ENCODE measurements around the gene CELF4. TPM values are rescaled to one million over a fixed set of nuclear protein-coding genes. Genes with fewer than 3 reads are reported as not detected.

The CELF4 gene
- total RNA-seq, 1 experiment from 2014 or later, result 0.15 TPM

DNA sequence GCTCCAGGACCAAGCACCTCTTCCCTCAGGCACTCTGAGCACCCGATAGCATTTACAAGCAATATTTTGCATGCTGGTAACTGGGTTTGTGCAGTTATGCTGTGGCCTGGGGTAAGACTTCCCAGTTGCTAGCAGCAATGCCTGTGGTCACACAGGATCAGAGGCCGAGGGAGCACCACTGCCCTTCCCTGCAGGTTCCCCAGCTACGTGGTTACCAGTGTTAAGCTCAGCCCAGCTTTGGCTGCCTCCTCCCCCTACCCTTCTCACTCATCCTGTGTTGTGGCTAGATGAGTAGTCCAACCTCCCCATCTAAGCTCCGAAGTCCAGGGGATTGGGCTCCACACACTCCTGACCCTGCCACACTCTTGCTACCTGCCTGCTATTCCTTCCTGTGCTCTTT, 141.1 kb downstream of the CELF4 start:
- no peak for DNase-seq (ENCODE audit: extremely low read depth, low read depth)

DNA sequence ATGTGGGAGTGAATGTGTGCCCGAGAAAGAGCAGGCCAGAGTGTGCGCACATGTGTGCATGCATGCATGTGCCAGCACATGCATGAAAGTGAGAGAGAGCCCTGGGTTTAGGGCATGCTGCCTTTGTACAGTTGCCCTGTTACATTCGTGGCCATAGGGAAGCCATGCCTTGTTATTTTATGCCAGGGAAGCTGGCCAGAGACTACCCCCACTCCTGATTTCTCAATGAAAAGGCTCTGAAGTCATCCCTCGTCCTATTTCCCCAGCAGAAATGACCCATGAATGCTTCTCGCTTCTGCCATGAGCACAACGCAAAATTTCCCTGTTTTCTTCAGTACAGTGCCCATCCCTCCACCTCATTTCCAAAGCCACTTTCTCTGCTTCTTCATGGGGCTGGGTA, 143.0 kb downstream of the CELF4 start:
- no peak for DNase-seq (ENCODE audit: extremely low read depth, low read depth)

DNA sequence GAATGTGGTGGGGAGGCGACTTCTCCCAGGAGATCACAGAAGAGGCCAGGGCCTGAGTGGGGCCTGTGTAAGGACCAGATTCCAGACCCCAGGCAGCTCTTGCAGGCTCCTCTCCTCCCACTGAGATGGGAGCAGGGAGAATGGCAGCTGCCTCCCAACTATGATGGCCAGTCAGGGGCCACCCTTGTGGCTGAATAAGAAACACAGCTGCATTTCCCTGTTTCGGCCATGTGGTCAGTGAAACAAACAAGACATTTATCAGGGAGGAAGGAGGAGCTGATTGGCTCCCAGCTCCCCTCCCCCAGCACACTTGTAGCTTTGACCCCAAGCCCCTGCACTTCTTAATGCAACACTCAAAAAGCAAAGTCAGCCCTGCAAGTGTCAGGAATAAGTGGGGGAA, 143.5 kb downstream of the CELF4 start:
- no peak for DNase-seq (ENCODE audit: extremely low read depth, low read depth)

DNA sequence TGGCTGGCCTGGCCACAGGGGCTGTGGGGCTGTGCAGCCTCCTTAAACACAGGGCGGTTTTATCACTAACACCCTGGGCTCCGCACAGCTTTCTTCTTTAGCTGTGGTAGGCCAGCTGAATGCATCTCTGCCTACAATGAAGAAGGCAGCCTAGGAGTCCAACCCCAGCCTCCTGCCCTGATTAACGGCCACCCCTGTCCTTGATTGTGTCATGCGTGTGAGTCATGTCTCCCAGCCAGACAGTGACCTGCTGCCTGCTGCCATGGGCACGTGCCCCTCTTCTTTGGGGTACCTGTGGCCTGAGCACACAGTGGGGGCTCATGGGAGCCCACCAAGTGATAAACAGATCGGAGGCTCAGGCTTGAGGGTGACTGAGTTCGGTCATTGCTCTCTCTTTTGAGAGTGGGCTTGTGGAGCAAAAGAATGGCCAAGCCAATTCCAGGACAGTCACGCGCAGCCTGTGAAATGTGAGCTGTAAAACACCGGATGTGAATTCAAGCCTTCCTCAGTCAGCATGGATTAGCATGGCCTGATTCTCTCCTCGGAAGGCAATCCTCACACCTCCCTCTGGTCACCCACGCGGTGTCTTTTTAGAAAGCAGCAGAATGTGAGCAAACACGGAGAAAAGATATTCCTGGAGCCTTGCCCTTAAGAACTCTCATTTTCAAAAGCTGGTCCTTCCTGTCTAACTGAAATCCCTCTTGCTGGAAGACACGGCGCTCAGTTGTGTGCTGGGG, 144.1 kb downstream of the CELF4 start:
- DNase-seq (ENCODE audit: extremely low read depth, low read depth), result no peak

DNA sequence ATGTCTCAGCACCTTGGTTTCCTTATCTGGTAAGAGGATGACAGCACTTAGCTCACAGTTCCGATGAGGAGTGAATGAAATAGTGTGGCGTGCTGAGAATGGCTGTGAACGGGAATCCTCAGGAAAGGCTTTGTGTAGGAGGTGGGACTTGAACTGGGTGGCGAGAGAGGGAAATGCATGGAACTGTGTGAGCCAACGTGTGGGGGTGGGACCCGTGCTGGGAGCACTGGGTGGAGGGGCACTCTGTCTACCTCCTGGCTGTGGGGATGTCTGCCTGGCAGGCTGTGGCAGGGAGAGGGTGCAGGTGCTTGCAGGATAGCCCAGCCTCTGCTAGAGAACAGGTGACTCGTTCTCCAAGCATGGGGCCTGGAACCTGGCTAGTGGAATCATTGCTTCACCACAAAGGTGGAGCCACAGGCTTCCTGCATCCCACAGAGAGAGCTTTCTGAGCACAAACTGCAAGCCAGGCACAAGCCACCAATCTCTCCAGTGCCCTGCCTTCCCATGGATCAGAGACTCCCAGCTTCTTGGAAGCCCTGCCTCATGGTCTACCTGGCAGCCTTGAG, 145.2 kb downstream of the CELF4 start:
- no peak for DNase-seq (ENCODE audit: extremely low read depth, low read depth)

DNA sequence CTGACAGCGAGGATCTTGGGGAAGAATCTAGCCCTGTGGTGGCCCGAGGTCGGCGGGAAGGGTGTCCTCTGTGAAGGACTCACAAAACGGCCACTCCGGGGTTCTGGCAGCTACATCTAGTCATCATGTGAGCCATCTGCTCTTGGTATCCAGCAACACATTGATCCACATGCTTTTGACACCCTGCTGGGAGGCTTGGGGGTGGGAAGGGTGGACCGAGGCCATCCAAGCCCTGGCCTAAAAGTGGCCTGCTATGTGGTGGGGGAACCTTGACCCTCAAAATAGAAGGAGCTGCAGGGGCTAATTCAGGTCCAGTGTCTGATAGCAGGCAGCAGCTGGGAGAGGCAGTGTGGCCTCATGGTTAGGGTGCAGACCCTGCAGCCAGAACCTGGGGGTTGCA, 145.7 kb downstream of the CELF4 start:
- DNase-seq (ENCODE audit: extremely low read depth, low read depth), result no peak

DNA sequence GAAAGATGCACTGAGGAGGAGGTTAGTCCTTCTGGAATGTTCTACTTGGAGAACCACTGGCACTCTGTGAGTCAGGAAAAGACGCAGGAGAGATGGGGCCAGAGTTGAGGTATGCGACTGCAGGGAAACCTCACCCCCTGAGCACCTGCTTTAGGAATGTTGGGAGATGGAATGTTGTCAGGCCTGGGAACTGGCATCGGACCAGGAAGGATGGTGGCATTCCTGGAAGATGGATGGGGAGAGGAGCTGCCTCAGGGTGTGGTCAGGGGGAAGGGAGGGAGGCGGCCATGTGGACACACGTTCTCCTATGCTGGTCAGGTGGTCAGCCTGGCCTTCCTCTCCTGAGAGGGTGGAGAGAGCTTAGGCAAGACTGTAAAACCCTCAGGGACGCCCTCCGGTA, 146.3 kb downstream of the CELF4 start:
- no peak for DNase-seq (ENCODE audit: extremely low read depth, low read depth)

DNA sequence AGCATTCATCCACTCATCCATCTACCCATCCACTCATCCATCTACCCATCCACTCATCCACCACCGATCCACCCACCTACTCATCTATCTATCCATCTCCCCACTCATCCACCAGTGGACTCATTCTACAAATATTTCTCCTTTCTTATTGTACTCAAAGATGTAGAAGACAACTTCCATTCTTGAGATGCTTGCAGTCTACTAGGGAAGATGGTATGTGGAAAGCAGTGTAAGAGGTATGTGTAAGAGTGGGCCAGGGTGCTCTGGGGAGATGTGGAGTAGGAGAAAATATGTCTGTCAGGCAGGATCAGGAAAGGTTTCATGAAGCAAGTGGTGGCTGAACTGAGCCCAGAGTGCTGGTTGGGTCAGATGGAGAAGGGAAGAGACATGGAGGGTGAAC, 150.8 kb downstream of the CELF4 start:
- no peak for DNase-seq (ENCODE audit: extremely low read depth, low read depth)

DNA sequence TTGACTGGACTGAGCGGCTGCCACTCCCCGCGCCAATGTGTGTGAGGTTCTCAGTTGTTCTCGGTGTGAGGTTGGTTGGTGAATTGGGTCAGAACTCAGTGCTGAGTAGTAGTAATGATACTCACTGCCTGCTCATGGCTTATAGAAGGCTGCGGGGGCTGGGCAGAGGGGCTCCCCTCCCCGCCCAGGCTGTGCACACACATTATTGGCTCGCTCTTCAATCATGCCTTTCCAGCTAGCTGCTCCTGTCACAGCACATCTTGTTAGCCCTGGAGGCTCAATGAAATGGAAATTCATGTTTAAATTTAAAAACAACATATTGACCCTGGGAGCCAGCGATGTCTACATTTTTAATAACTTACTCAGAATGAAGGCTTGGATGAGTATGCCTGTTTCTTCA, 152.8 kb downstream of the CELF4 start:
- DNase-seq (ENCODE audit: extremely low read depth, low read depth), result no peak

DNA sequence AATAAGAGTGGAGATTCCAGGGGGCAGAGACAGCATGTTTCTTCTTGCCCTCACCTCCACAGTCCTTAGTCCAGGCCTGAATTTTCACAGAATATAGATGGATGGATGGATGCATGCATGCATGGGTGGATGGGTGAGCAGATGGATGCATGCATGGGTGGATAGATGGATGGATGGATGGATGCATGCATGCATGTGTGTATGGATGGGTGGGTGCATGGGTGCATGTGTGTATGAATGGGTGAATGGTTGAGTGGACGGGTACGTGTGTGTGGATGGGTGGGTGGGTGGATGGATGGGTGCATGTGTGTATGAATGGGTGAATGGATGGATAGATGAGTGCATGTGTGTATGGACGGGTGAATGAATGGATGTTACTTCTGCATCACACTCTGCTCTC, 153.3 kb downstream of the CELF4 start:
- no peak for DNase-seq (ENCODE audit: extremely low read depth, low read depth)

DNA sequence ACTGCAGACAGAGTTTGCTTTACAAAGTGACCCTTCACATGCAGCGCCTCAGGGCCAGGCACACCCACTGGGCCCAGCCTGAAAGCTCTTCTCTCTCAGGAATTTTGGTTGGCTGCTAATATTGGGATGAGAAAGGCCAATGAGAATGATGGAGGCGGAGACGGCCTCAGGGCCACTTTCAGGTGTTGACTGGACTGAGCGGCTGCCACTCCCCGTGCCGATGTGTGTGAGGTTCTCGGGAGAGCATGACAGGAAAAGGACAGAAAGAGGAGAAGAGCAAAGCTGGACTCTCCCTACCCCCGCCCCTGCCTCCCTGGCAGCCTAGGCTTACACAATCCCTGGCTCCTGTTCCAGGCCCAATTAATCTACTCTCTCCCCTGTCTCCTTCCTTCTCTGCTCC, 155.7 kb downstream of the CELF4 start:
- DNase-seq (ENCODE audit: extremely low read depth, low read depth), result no peak

DNA sequence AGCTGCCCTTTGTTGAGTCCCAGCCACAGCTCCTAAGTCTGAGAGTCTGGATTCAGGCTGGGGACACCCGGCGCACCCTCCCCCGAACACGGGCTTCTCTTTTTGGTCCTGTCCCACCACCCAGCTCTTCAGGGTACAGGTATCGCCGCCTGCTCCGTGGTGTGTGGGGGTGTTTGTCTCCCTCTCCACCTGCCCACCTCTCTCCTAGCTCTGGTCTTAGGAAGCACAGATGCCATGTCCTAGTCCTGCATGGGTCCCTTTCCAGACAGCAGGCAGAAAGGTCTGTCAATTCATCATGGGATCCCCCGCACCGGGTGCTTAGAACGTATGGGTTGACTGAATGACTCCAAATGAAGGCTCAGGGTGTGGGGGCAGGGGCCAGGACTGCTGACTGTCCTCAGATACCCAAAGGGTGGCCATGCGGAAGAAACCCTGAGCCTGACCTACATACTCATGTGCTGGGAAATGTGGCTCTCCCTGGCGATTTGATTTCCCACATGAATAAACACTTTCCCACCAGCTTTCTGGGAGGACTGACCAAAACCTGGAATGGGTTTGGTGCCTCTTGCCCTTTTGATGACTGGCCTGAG, 156.8 kb downstream of the CELF4 start:
- no peak for DNase-seq (ENCODE audit: extremely low read depth, low read depth)

DNA sequence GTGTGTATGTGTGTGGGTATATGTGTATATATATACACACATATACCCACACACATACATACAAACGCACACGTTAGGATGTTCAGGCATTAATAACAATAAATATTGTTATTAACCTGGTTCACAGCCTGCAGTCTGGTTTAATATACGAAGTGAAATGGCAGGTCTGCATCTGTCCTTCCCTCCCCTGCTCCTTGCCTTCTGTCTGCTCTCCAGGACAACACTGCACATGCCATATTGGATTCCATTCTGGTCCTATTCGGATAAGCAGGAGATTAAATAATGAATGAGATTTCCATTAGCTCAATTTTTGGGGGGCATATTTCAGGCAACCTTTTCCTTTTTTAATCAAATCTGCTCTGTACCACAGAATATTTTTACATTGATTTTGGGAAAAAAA, 158.0 kb downstream of the CELF4 start:
- no peak for DNase-seq (ENCODE audit: extremely low read depth, low read depth)

DNA sequence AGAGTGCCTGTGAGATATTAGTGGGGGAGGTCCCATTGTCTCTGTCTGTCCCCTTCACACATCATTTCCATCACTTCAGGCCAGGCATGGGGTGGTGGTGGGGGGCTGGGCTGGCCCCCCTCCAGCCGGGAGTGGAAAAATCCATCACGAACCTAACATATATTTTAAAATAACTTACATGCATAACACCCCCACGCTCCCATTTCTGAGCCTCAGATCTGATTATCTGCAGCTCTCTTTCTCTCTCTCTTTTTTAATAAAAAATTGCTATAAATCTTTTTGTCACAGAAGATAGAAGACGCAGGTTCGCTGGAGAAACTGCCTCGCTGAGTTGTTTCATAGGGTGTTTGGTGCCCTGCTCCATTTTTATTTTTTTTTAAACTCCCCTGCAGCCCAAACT, 159.8 kb downstream of the CELF4 start:
- DNase-seq (ENCODE audit: extremely low read depth, low read depth), result no peak

DNA sequence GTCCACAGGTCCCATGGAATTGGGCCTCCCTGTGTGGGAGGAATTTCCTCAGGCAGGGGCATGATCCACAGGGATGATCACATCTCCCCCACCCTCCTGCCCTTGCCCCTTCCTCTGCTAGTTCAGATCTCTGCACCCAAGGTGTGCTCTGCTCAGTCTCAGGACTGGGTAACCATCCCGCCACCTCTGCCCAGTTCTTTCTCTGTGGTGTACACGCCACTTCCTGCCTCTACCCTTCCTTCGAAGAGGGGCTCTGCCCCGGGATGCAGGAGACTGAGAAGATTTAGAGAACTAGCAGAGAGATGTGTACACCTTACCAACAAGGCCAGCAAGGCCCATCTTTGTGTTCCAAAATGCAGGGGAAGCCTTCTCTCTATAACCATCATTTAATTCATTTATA, 160.4 kb downstream of the CELF4 start:
- DNase-seq (ENCODE audit: extremely low read depth, low read depth), result no peak

DNA sequence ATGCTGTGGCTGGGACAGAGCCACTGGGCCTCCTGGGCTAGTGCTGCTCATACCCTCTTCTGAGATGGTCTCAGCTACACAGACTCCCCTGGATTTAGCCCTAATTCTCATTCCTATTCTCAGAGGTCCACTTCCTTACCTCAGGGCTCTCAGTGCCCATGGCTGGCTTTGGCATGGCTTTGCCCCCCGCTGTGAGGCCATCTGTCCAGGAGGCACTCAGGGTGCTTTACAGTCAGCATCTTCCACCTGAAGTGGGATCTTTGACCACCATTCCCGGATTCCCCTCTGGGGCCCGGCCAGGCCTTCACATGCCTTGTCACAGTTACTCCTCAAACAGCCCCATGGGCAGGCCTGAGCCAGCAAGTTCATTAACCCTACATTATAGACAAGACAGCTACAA, 161.8 kb downstream of the CELF4 start:
- DNase-seq (ENCODE audit: extremely low read depth, low read depth), result no peak

DNA sequence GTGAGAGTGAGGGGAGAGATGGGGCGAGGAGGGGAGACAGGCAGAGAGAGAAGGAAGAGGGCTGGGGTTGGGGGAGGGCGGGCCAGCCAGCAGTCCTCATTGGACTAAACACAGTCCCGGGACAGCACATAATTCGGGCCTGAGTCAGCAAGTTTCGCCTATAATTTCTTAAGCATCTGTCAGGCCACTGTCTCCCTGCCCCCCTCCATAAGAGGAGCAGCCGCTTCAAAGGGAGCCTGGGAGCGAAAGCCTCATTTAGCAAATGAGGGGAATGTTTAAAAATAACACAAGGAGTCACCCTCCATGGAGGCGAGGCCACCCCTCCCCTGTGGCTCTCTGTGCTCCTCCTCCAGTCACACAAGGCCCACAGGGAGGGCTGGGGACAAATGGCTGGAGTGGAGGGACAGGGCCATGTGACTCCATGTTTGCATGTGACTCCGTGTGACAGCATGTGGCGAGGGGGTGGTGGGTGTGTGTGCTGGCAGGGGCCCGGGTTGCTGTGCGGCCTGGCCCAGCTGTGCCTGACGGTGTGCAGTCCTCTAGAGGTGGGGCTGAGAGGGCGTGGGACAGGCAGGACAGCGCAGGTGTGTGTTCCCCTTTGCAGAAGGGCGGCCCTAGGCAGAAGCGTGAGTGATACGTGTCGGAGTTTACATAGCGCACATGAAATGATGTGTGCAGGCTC, 162.4 kb downstream of the CELF4 start:
- no peak for DNase-seq (ENCODE audit: extremely low read depth, low read depth)

DNA sequence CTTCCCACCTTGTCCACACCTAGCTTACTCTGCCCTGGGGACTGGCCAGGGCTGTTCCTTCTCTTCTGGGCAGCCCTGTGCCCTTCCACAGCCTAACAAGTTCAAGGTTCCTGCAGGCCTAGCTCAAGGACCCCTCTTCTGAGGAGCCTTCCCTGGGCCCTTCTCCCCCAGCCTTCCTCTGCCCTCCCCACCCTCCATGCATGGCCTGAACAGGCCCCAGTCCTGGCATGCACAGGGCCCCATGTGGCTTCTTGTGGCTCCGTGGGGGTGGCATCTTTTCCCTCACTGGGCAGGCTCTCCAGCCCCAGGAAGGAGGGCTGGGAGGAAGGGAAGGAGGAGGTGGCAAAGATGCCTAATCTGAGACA, 162.9 kb downstream of the CELF4 start:
- no peak for DNase-seq (ENCODE audit: extremely low read depth, low read depth)

DNA sequence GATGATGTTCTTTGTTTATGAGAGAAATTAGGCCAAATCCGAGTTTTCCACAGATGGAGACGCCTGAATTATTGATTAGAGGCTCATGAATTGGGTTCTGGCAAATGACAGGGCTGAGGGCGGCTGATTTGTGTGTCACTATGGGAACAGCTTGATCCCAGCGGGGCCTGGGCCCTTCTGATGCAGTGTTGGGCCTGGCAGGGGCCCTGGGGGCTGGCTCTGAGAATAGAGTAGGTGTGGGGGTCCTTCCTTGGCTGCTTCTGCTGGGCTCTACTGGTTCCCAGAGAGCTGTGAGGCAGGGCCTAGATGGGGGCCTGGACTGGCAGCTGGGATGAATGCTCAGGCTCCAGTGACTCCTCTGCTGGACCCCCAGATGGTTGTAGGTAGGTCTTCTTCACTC, 164.8 kb downstream of the CELF4 start:
- DNase-seq (ENCODE audit: extremely low read depth, low read depth), result no peak

DNA sequence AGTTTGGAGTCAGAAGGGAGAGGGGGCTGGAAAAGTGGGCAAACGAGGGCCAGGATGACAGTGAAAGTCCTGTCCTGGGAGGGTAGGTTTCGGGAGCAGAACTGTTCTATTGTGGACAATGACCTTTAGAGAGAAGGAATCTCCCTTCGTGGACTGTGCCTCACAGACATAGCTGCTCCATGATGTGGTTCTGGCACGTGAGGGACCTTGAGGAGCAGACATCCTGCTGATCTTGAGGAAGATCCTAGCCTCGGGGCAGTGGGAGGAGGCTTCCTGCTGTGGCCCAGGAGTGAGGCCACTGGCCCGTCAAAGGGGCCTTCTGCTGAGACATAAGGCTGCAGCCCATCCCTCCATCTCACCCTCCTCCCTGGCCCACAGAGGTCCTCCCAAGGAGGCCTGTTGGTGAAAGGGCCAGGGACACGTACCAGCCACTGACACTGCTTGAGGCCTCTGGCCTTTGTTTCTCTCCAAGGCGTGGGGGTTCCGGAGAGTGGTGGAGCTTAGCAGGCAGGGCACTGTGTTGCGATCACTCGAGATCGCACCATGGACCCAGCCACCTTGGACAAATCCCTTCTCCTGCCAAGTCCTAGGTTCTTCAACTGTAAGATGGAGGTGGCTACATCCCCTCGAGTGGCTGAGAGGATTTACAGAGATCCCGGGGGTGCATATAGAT, 167.2 kb downstream of the CELF4 start:
- DNase-seq (ENCODE audit: extremely low read depth, low read depth), result no peak

DNA sequence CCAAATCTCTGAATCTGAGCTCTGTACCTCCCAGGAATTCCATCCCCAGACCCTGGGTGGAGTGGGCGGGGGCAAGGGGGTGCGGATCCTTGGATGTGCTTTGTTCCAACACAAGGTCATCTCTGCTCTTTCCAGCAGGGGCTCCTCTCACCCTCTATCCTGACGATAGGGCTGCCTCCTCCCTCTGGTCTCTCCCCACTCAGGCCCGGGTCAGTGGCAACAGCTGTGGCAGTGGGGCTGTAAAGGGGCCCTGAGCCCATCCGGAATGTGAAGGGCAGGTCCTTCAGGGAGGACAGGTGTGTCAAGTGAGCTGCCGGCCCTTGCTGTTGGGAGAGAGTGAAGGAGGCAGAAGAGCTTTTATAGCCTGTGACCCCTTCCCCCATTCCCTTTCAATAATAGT, 167.8 kb downstream of the CELF4 start:
- no peak for DNase-seq (ENCODE audit: extremely low read depth, low read depth)
